ENCODE data around the gene EVPLL.
"Not testable (repeated sequence)": the region's sequence is repeated elsewhere in the genome, so short reads cannot be mapped to it uniquely, and the experiment has no call there.

EVPLL gene

GRCh38 chr17:18338158-18338557 is 39.4 kb upstream of the EVPLL start:
- H3K27ac ChIP-seq (replicated peaks; ENCODE audit: low read length); H3K4me2 ChIP-seq (ENCODE audit: insufficient read depth, low read length, poor library complexity, severe bottlenecking); H3K27me3 ChIP-seq (ENCODE audit: control insufficient read depth in 3 of 3, insufficient read depth in 3 of 3, low read depth in 1 of 3, low read length in 3 of 3); H3K4ac ChIP-seq (ENCODE audit: low read length); H4K91ac ChIP-seq (ENCODE audit: low read depth, low read length, poor library complexity); H2BK5ac ChIP-seq (ENCODE audit: low read length); H3K4me1 ChIP-seq (ENCODE audit: control insufficient read depth in 2 of 2, insufficient read depth in 1 of 2, low read depth in 1 of 2, low read length in 2 of 2); H3K23ac ChIP-seq (ENCODE audit: low read depth, low read length, poor library complexity); H2BK12ac ChIP-seq (ENCODE audit: low read length); H3K18ac ChIP-seq (ENCODE audit: low read length); H3K4me3 ChIP-seq (ENCODE audit: low read length in 2 of 2); DNase-seq (ENCODE audit: low spot score); H3K9ac ChIP-seq (ENCODE audit: low read depth, low read length, poor library complexity); H2BK15ac ChIP-seq (ENCODE audit: low read length); H2BK120ac ChIP-seq (ENCODE audit: low read depth, low read length); H3K14ac ChIP-seq (ENCODE audit: low read length); H2AK5ac ChIP-seq (ENCODE audit: low read depth, low read length); H3K79me1 ChIP-seq (ENCODE audit: low read depth, low read length); H4K8ac ChIP-seq (ENCODE audit: low read depth, low read length); H2AFZ ChIP-seq (ENCODE audit: low read length): not testable (repeated sequence)
- no CpG with 5 or more reads among the region's 25 CpGs for WGBS, 2 donors (ENCODE audit: extremely low coverage in 2 of 2, insufficient read length in 2 of 2, insufficient replicate concordance in 1 of 2)
- Histone ChIP-seq H3K36me3 (replicated peaks in 1 of 2; ENCODE audit: control insufficient read depth in 2 of 2, insufficient read depth in 2 of 2, low read length in 2 of 2) (peaks cover 36 to 75% of the 10 kb centered on the region in 2 donors), H3K9me3 (replicated peaks in 1 of 2; ENCODE audit: control insufficient read depth in 2 of 2, insufficient read depth in 1 of 2, low read depth in 1 of 2, low read length in 2 of 2) (peaks cover 11 to 16% of the 10 kb centered on the region in 2 donors)

GRCh38 chr17:18339933-18340332 is 37.6 kb upstream of the EVPLL start:
- Histone ChIP-seq H4K91ac (ENCODE audit: low read depth, low read length, poor library complexity) (no peak overlapping the region), H3K9ac (ENCODE audit: low read depth, low read length, poor library complexity) (no peak overlapping the region), H3K23ac (ENCODE audit: low read depth, low read length, poor library complexity) (peak overlapping the region; percentile 31), H3K36me3 (replicated peaks in 1 of 2; ENCODE audit: control insufficient read depth in 2 of 2, insufficient read depth in 2 of 2, low read length in 2 of 2) (peaks cover 33 to 81% of the 10 kb centered on the region in 2 donors), H3K4me2 (ENCODE audit: insufficient read depth, low read length, poor library complexity, severe bottlenecking) (no peak overlapping the region), H3K18ac (ENCODE audit: low read length) (no peak overlapping the region), H3K4me1 (ENCODE audit: control insufficient read depth in 2 of 2, insufficient read depth in 1 of 2, low read depth in 1 of 2, low read length in 2 of 2) (no peaks in the 10 kb centered on the region), H2BK12ac (ENCODE audit: low read length) (no peak overlapping the region), H2AFZ (ENCODE audit: low read length) (no peak overlapping the region), H3K27me3 (ENCODE audit: control insufficient read depth in 3 of 3, insufficient read depth in 3 of 3, low read depth in 1 of 3, low read length in 3 of 3) (no peaks in the 10 kb centered on the region), H3K4me3 (ENCODE audit: low read length in 2 of 2) (no peak overlapping the region), H3K27ac (replicated peaks; ENCODE audit: low read length) (no peak overlapping the region), H2BK120ac (ENCODE audit: low read depth, low read length) (no peak overlapping the region), H2BK5ac (ENCODE audit: low read length) (no peak overlapping the region), H4K8ac (ENCODE audit: low read depth, low read length) (no peak overlapping the region), H3K4ac (ENCODE audit: low read length) (no peak overlapping the region), H3K9me3 (replicated peaks in 1 of 2; ENCODE audit: control insufficient read depth in 2 of 2, insufficient read depth in 1 of 2, low read depth in 1 of 2, low read length in 2 of 2) (peaks cover 11 to 16% of the 10 kb centered on the region in 2 donors), H2BK15ac (ENCODE audit: low read length) (no peak overlapping the region), H3K79me1 (ENCODE audit: low read depth, low read length) (no peaks in the 10 kb centered on the region), H3K14ac (ENCODE audit: low read length) (no peak overlapping the region), H2AK5ac (ENCODE audit: low read depth, low read length) (no peak overlapping the region)
- no CpG with 5 or more reads among the region's 13 CpGs for WGBS, 2 donors (ENCODE audit: extremely low coverage in 2 of 2, insufficient read length in 2 of 2, insufficient replicate concordance in 1 of 2)
- DNase-seq (ENCODE audit: low spot score): no peak

GRCh38 chr17:18344021-18344420 is 33.6 kb upstream of the EVPLL start:
- H3K18ac ChIP-seq (ENCODE audit: low read length): no peak overlapping the region
- H3K4ac ChIP-seq (ENCODE audit: low read length): no peak overlapping the region
- no peak overlapping the region for H3K9ac ChIP-seq (ENCODE audit: low read depth, low read length, poor library complexity)
- no peak overlapping the region for H3K27ac ChIP-seq (replicated peaks; ENCODE audit: low read length)
- H3K4me1 ChIP-seq (ENCODE audit: control insufficient read depth in 2 of 2, insufficient read depth in 1 of 2, low read depth in 1 of 2, low read length in 2 of 2): no peaks in the 10 kb centered on the region
- H3K79me1 ChIP-seq (ENCODE audit: low read depth, low read length): peaks cover 1% of the 10 kb centered on the region
- no peak overlapping the region for H3K23ac ChIP-seq (ENCODE audit: low read depth, low read length, poor library complexity)
- H4K8ac ChIP-seq (ENCODE audit: low read depth, low read length): no peak overlapping the region
- no peak overlapping the region for H3K14ac ChIP-seq (ENCODE audit: low read length)
- no peaks in the 10 kb centered on the region for H3K27me3 ChIP-seq (ENCODE audit: control insufficient read depth in 3 of 3, insufficient read depth in 3 of 3, low read depth in 1 of 3, low read length in 3 of 3)
- no peak overlapping the region for H2BK120ac ChIP-seq (ENCODE audit: low read depth, low read length)
- H3K4me2 ChIP-seq (ENCODE audit: insufficient read depth, low read length, poor library complexity, severe bottlenecking): no peak overlapping the region
- no peak overlapping the region for H4K91ac ChIP-seq (ENCODE audit: low read depth, low read length, poor library complexity)
- no peak overlapping the region for H3K4me3 ChIP-seq (ENCODE audit: low read length in 2 of 2)
- no peak overlapping the region for H2BK5ac ChIP-seq (ENCODE audit: low read length)
- no peak for DNase-seq (ENCODE audit: low spot score)
- no CpG with 5 or more reads among the region's 5 CpGs for WGBS, 2 donors (ENCODE audit: extremely low coverage in 2 of 2, insufficient read length in 2 of 2, insufficient replicate concordance in 1 of 2)
- H2BK12ac ChIP-seq (ENCODE audit: low read length): no peak overlapping the region
- H3K36me3 ChIP-seq (replicated peaks in 1 of 2; ENCODE audit: control insufficient read depth in 2 of 2, insufficient read depth in 2 of 2, low read length in 2 of 2): peaks cover 45 to 95% of the 10 kb centered on the region in 2 donors
- H2AK5ac ChIP-seq (ENCODE audit: low read depth, low read length): no peak overlapping the region
- H2AFZ ChIP-seq (ENCODE audit: low read length): no peak overlapping the region
- no peak overlapping the region for H2BK15ac ChIP-seq (ENCODE audit: low read length)
- H3K9me3 ChIP-seq (replicated peaks in 1 of 2; ENCODE audit: control insufficient read depth in 2 of 2, insufficient read depth in 1 of 2, low read depth in 1 of 2, low read length in 2 of 2): peaks cover 10 to 14% of the 10 kb centered on the region in 2 donors

GRCh38 chr17:18353541-18353940 is 24.0 kb upstream of the EVPLL start:
- no peak overlapping the region for H3K4me2 ChIP-seq (ENCODE audit: insufficient read depth, low read length, poor library complexity, severe bottlenecking)
- no peak overlapping the region for H2BK12ac ChIP-seq (ENCODE audit: low read length)
- H3K9me3 ChIP-seq (replicated peaks in 1 of 2; ENCODE audit: control insufficient read depth in 2 of 2, insufficient read depth in 1 of 2, low read depth in 1 of 2, low read length in 2 of 2): no peaks in the 10 kb centered on the region
- no peak overlapping the region for H2AK5ac ChIP-seq (ENCODE audit: low read depth, low read length)
- no peak overlapping the region for H3K4me3 ChIP-seq (ENCODE audit: low read length in 2 of 2)
- WGBS, 2 donors (ENCODE audit: extremely low coverage in 2 of 2, insufficient read length in 2 of 2, insufficient replicate concordance in 1 of 2): no CpG with 5 or more reads among the region's 6 CpGs
- H3K27ac ChIP-seq (replicated peaks; ENCODE audit: low read length): no peak overlapping the region
- no peak overlapping the region for H2BK120ac ChIP-seq (ENCODE audit: low read depth, low read length)
- H3K36me3 ChIP-seq (replicated peaks in 1 of 2; ENCODE audit: control insufficient read depth in 2 of 2, insufficient read depth in 2 of 2, low read length in 2 of 2): peaks cover 12 to 62% of the 10 kb centered on the region in 2 donors
- no peaks in the 10 kb centered on the region for H3K27me3 ChIP-seq (ENCODE audit: control insufficient read depth in 3 of 3, insufficient read depth in 3 of 3, low read depth in 1 of 3, low read length in 3 of 3)
- no peak overlapping the region for H3K18ac ChIP-seq (ENCODE audit: low read length)
- H2BK5ac ChIP-seq (ENCODE audit: low read length): no peak overlapping the region
- H2BK15ac ChIP-seq (ENCODE audit: low read length): no peak overlapping the region
- no peak overlapping the region for H3K9ac ChIP-seq (ENCODE audit: low read depth, low read length, poor library complexity)
- H3K14ac ChIP-seq (ENCODE audit: low read length): no peak overlapping the region
- no peak overlapping the region for H4K91ac ChIP-seq (ENCODE audit: low read depth, low read length, poor library complexity)
- H3K4me1 ChIP-seq (ENCODE audit: control insufficient read depth in 2 of 2, insufficient read depth in 1 of 2, low read depth in 1 of 2, low read length in 2 of 2): no peaks in the 10 kb centered on the region
- no peak overlapping the region for H3K4ac ChIP-seq (ENCODE audit: low read length)
- H3K79me1 ChIP-seq (ENCODE audit: low read depth, low read length): no peaks in the 10 kb centered on the region
- no peak overlapping the region for H4K8ac ChIP-seq (ENCODE audit: low read depth, low read length)
- H2AFZ ChIP-seq (ENCODE audit: low read length): no peak overlapping the region
- no peak for DNase-seq (ENCODE audit: low spot score)
- no peak overlapping the region for H3K23ac ChIP-seq (ENCODE audit: low read depth, low read length, poor library complexity)

Measured in neuronal stem cell (in vitro differentiated cells).